Pancreas (tissue), 10 donors: Measurements from ENCODE around the gene RNFT2. TPM values are rescaled to one million over a fixed set of nuclear protein-coding genes. Genes with fewer than 3 reads are reported as not detected.

Experiments used
- ATAC-seq, 4 donors: fragments of 200-7000 bp; cut with Tn5 transposase; one replicate each; pipeline versions ENCODE4 v1.8.0 to v1.9.1; 2020; ENCODE audit warnings: mild to moderate bottlenecking in 4 of 4, moderate library complexity in 4 of 4
- DNase-seq, 6 donors: peaks; one replicate each; pipeline ENCODE4 v3.0.0-alpha.2; 2020
- FAIRE-seq: peaks from 2 replicates; lab custom pipeline; 2012; peaks lifted over from hg19 to GRCh38; lab: Jason Lieb, UNC
- H3K27ac ChIP-seq, 4 donors: fragments of 200-600 bp; sonication (generic); 1 replicate in 3 of 4; 2 replicates in 1 of 4; pipeline versions ENCODE4 v1.5.0 to v1.8.0; 2020
- H3K27me3 ChIP-seq, 4 donors: fragments of 200-600 bp; one replicate each; pipeline ENCODE4 v1.8.0; 2021
- H3K36me3 ChIP-seq, 3 donors: fragments of 200-600 bp; sonication (generic) in 1 of 3; one replicate each; pipeline versions ENCODE4 v1.5.0 to v1.8.0; 2020 to 2021
- H3K4me1 ChIP-seq, 3 donors: fragments of 200-600 bp; one replicate each; pipeline ENCODE4 v1.8.0; 2021
- H3K4me3 ChIP-seq, 4 donors: fragments of 200-600 bp; sonication (generic) in 2 of 4; one replicate each; pipeline versions ENCODE4 v1.5.0 to v1.8.0; 2020 to 2021
- H3K9me3 ChIP-seq, 4 donors: fragments of 200-600 bp; one replicate each; pipeline ENCODE4 v1.8.0; 2021
- WGBS, 2 donors: extraction: QIAGEN DNeasy Blood & Tissue Kit; methylation state at CpG; one replicate each; pipeline ENCODE4 v1.1.7; 2013; 5-methylcytosine and 5-hydroxymethylcytosine counted together
- intact Hi-C, 3 donors: fragments of 100-400 bp; cut with DNase I; formaldehyde crosslinking; loops; one replicate each; pipeline versions ENCODE4 v1.11.1 to v1.14.2; 2022
- polyA plus RNA-seq, 2 donors: library from polyadenylated mRNA; stranded (reverse); fragments of 200-250 nt; gene quantifications; one replicate each; pipeline ENCODE4 v1.2.3, GENCODE V29; 2013
- total RNA-seq, 6 donors: library from RNA; stranded (reverse); fragmentation: NEBNext Ultra II Directional in 4 of 6; extraction: Animal tissue kit (Norgen Biotek cat#: 25700) in 4 of 6; gene quantifications; one replicate each; pipeline versions ENCODE4 v1.2.1 to v1.2.4, GENCODE V29; 2021 to 2023
- TF ChIP-seq, protein P1 (sequence below), 4 donors: fragments of 200-600 bp; sonication (generic) in 3 of 4; IDR thresholded peaks; one replicate each; pipeline versions ENCODE4 v1.5.0 to v1.8.0; 2021; ENCODE audit warnings: antibody characterized with exemption in 4 of 4
- donor health status: healthy with polysubstance abuse.
- donor health status: DM: no; HTN: no; CAD: no; lungs with moderate emphysema.
- donor health status: DM: no; HTN: no; CAD: no.
- donor health status: control.
- donor health status: control.
- donor health status: Bipolar disorder and iron deficiency.
- donor health status: DM: yes; HTN: yes; CAD: no.
- donor health status: DM: no; HTN: no; CAD: no.
- donor health status: DM: no; HTN: no; CAD: no.
- donor health status: DM: yes; HTN: yes; CAD: no.

RNFT2 gene
- total and polyA plus RNA-seq, 8 donors: 0.51 to 2.6 (median 1.5) TPM

GRCh38 chr12:116855744-116856470 lies 117.8 kb downstream of the RNFT2 start:
- Histone ChIP-seq H3K4me1 (no peaks in the 10 kb centered on the region), H3K27me3 (peaks cover 0 to 2% (median 0%) of the 10 kb centered on the region in 4 donors), H3K4me3 (no peak overlapping the region), H3K9me3 (no peaks in the 10 kb centered on the region), H3K27ac (no peak overlapping the region), H3K36me3 (no peaks in the 10 kb centered on the region)
- intact Hi-C loops: no loop called here
- 74 to 83% methylated on average over 16 of the region's 16 CpGs for WGBS, 2 donors
- ATAC-seq (no peak), DNase-seq (no peak), FAIRE-seq (no peak)
- TF ChIP-seq, protein P1, sequence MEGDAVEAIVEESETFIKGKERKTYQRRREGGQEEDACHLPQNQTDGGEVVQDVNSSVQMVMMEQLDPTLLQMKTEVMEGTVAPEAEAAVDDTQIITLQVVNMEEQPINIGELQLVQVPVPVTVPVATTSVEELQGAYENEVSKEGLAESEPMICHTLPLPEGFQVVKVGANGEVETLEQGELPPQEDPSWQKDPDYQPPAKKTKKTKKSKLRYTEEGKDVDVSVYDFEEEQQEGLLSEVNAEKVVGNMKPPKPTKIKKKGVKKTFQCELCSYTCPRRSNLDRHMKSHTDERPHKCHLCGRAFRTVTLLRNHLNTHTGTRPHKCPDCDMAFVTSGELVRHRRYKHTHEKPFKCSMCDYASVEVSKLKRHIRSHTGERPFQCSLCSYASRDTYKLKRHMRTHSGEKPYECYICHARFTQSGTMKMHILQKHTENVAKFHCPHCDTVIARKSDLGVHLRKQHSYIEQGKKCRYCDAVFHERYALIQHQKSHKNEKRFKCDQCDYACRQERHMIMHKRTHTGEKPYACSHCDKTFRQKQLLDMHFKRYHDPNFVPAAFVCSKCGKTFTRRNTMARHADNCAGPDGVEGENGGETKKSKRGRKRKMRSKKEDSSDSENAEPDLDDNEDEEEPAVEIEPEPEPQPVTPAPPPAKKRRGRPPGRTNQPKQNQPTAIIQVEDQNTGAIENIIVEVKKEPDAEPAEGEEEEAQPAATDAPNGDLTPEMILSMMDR (IDR thresholded peaks at IDR 0.05): no peak

DNA sequence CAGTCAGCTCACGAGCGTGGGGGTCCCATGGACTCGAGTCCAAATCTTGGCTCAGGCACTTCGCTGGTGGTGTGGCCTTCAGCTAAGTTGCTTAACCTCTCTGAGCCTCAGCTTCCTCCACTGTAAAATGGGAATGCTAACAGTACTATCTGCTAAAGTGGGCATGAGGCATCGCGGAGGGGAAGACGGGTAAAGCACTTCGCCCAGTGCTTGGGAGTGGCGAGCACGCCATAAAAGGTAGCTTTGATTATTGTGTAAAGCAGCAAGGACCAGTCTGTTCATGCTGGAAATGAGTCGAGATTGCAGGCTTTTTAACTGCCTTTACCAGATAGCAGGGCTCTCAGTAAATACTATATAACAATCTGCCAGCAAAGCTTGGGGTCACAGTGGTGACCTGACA lies 118.6 kb downstream of the RNFT2 start:
- no peak for ATAC-seq
- WGBS, 2 donors: 70 to 82% methylated on average over 11 of the region's 11 CpGs
- DNase-seq: no peak
- no peak overlapping the region for H3K27ac ChIP-seq
- H3K4me3 ChIP-seq: no peak overlapping the region
- no peaks in the 10 kb centered on the region for H3K9me3 ChIP-seq
- no peaks in the 10 kb centered on the region for H3K36me3 ChIP-seq
- H3K4me1 ChIP-seq: no peaks in the 10 kb centered on the region
- H3K27me3 ChIP-seq: peaks cover 0 to 2% (median 0%) of the 10 kb centered on the region in 4 donors
- intact Hi-C loops: no loop called here
- FAIRE-seq: no peak
- TF ChIP-seq, protein P1 (IDR thresholded peaks at IDR 0.05): no peak

GRCh38 chr12:116859079-116859478 lies 121.0 kb downstream of the RNFT2 start:
- no peak for ATAC-seq
- Histone ChIP-seq H3K27me3 (peaks cover 0 to 2% (median 0%) of the 10 kb centered on the region in 4 donors), H3K9me3 (no peaks in the 10 kb centered on the region), H3K4me3 (no peak overlapping the region), H3K27ac (no peak overlapping the region), H3K4me1 (no peaks in the 10 kb centered on the region), H3K36me3 (no peaks in the 10 kb centered on the region)
- no peak for DNase-seq
- WGBS, 2 donors: 26 to 27% methylated on average over 5 of the region's 5 CpGs
- TF ChIP-seq, protein P1 (IDR thresholded peaks at IDR 0.05): no peak
- intact Hi-C loops: no loop called here
- no peak for FAIRE-seq

- ATAC-seq (no peak), FAIRE-seq (no peak), DNase-seq (no peak)
- intact Hi-C loops: no loop called here
- H3K27ac ChIP-seq: no peak overlapping the region
- H3K4me1 ChIP-seq: no peaks in the 10 kb centered on the region
- TF ChIP-seq, protein P1 (IDR thresholded peaks at IDR 0.05): no peak
- WGBS, 2 donors: 43 to 56% methylated on average over 3 of the region's 3 CpGs
- no peaks in the 10 kb centered on the region for H3K36me3 ChIP-seq
- no peaks in the 10 kb centered on the region for H3K9me3 ChIP-seq
- H3K4me3 ChIP-seq: no peak overlapping the region
- peaks cover 0 to 2% (median 0%) of the 10 kb centered on the region in 4 donors for H3K27me3 ChIP-seq
Observed at GRCh38 chr12:116860263-116860662, 122.1 kb downstream of the RNFT2 start.

GRCh38 chr12:116861320-116861719 lies 123.2 kb downstream of the RNFT2 start:
- peak in 3 of 4 donors; percentile 44 to 70 (median 70) for ATAC-seq

More at GRCh38 chr12:116861320-116861719, 123.2 kb downstream of the RNFT2 start:
- TF ChIP-seq, protein P1 (IDR thresholded peaks at IDR 0.05): no peak
- Histone ChIP-seq H3K27me3 (no peaks in the 10 kb centered on the region), H3K27ac (no peak overlapping the region), H3K9me3 (no peaks in the 10 kb centered on the region), H3K4me1 (no peaks in the 10 kb centered on the region), H3K4me3 (no peak overlapping the region), H3K36me3 (no peaks in the 10 kb centered on the region)
- DNase-seq: peak in 2 of 6 donors; percentile 11 to 31
- intact Hi-C loops: no loop called here
- FAIRE-seq: no peak
- WGBS, 2 donors: 16 to 33% methylated on average over 12 of the region's 12 CpGs
